Forelimb muscle (tissue), 1 donor: ENCODE measurements around the gene ACOT12. TPM values are rescaled to one million over a fixed set of nuclear protein-coding genes. Genes with fewer than 3 reads are reported as not detected.
"Not testable (repeated sequence)": the region's sequence is repeated elsewhere in the genome, so short reads cannot be mapped to it uniquely, and the experiment has no call there.

Experiments used
- DNase-seq: peaks from one replicate; pipeline ENCODE4 v3.0.0-alpha.2; 2013; ENCODE audit warnings: low read depth
- polyA plus RNA-seq: library from polyadenylated mRNA; unstranded; fragments of 120-200 nt; gene quantifications from one replicate; pipeline ENCODE4 v1.2.1, GENCODE V29; 2013; ENCODE audit not compliant: insufficient read length

ACOT12 gene
- polyA plus RNA-seq, 1 donor = 0.22 TPM

- not testable (repeated sequence) for DNase-seq
These were observed 55.7 kb downstream of the ACOT12 start for GRCh38 chr5:81338213-81338612.

DNA sequence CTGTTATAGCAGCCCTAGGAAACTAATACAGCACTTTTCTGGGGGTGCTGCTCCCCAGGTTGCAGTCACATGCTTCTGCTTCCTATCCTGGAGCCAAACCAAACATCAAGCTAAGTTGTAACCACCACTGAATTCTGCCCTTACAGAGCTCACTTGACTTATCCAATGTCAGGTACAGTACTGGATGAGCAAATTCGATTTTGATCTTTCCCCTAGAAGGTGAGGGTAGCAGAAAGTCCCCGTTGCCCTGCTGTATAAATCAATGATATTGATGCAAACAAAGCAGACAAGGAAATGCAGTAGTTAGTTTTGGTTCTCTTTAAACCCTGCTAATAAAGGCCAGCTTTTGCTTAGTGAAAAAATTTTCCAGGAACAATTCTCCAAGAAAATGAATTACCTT lies 56.1 kb downstream of the ACOT12 start:
- DNase-seq = no peak

DNA sequence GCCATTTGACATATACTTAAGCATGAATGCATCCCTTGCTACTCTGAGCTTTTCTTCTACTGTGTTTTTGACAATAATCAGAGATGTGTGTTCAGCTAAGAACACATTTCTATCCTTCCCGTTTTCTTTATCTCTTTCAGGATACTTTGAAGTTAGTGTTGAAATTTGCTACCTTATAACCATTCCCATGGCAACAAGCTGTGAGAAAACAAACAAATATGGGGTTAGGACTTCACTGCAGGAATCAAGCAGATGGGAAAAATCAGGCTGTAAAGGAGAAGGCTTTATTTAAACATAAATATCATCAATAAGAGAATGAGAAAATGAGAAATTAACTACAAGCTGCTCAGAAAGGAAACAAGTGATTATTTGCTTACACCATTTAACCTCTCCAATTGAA lies 57.4 kb downstream of the ACOT12 start:
- DNase-seq = no peak

DNA sequence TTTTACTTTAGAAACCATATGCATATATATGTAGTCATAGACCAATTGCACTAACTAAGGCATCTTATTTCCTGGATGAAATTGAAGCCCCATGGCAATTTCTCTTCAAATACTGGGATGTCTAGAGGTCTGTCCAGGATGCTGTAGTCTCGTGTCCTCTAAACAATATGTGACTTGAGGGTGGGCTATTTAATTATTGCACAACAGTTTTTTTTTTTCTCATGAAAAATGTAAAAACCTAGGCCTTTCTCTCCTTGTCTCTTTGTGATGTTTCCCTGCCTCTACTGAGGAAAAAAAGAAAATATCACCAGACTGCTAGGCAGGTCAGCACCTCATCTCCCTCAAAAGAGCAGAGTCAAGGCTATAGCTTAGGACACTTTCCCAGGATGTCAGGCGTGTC lies 58.0 kb downstream of the ACOT12 start:
- no peak for DNase-seq

DNA sequence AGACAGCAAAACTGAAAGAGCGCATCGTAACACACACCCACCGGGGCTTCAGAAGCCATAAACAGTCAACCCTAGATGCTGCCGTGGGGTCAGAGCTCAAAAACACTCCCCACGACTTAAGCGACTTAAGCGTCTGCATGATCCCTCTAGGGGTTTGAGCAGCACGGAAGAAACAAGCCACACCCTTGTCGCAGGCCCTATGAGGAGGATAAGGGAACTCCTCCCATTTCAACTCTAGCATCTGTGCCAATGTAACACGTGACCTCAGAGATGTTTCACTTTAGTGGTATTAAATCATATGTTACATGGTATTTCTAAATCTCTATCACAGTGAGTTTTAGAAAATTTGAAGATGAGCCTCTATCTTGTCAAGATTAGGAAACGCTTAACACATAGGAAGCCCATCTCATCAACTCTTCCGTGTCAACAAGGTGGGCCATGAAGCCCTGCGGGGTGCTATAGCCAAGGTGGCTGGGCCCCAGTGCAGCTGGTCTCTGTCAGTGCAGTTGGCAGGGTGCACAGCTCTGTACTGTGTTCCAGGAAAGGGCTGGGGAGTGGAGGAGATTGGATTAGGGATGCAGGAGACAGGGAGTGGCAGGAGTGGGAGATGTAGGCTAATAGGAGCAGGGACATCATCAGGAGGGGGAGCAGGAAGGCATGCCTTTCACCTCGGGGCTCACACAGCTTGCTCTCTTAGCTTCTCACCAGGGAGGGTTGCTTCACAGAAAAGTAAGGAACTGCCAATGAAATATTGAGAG lies 59.5 kb downstream of the ACOT12 start:
- no peak for DNase-seq

DNA sequence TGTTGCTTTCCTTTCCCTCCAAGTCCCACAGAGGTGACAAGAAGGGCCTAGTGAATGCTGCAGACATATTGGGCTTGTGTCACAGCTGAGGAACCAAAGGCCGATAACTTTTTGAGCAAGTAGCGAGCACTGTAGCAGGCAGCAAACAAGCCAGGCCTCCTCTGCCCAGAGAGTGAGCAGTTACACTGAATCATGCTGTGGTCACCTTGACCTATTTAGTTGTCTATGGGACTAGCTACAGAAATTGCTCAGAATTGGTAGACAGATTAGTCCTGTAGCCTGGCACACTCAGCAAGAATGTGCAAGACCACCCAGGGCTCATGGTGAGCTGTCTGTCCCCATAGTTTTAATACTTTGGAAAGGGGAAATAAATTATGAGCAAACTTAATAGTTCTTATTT lies 67.4 kb downstream of the ACOT12 start:
- DNase-seq = no peak

- no peak for DNase-seq
These were observed 76.4 kb downstream of the ACOT12 start for GRCh38 chr5:81317536-81317935.

DNA sequence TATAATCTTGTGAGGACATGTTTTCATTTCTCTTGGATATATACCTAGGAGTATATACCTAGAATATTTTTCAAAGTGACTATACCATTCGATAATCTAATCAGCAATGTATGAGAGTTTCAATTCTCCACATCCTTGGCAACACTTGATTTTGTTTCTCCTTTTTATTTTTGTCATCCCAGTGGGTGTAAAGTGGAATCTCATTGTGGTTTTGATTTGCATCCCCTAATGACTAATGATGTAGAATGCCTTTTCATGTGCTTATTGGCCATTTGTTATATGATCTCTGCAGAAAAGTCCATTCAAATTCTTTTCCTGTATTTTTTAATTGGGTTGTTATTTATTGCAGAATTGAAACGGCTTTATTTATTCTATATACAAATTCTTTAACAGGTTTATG lies 77.4 kb downstream of the ACOT12 start:
- no peak for DNase-seq

GRCh38 chr5:81315830-81316229 lies 78.1 kb downstream of the ACOT12 start:
- DNase-seq = no peak

- no peak for DNase-seq
These were observed 78.6 kb downstream of the ACOT12 start for GRCh38 chr5:81315336-81315735.

- no peak for DNase-seq
These were observed 79.4 kb downstream of the ACOT12 start for GRCh38 chr5:81314581-81314980.

DNA sequence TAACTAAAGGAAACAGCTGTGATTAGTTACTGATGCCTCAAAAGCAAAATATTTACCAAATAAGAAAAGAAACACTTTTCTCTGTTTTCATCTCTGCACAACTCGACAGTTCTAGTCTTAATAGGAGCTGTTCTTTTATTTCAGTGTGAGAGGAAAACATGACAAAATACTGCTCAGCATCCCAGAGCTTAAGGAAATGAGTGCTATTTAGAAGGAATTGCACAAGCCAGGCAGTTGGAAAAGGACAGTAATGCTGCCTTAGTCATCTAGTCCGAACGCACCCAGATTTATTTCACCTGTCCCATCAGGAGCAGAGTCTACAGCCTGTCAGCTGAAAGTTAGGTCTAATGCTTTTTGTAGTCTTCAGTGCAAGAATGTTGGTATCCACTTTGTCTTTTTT lies 80.2 kb downstream of the ACOT12 start:
- DNase-seq = no peak

DNA sequence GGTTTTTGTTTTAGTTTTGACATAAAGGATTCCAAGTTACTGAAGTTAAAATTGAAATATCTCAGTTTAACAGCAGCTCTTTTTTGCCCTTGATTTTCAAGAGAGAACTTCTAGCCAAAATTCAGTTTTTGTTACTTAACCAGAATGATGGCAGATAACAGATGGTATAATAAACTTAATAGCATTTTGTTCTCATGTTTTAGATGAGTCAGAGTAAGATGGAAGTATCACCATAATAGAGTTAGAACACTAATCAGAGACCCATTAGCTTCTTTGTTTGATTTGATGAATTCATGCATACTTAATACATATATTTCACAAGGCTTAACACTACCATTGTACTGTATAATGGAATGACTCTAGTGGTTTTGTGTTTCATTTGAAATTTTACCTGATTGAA lies 80.7 kb downstream of the ACOT12 start:
- no peak for DNase-seq

DNA sequence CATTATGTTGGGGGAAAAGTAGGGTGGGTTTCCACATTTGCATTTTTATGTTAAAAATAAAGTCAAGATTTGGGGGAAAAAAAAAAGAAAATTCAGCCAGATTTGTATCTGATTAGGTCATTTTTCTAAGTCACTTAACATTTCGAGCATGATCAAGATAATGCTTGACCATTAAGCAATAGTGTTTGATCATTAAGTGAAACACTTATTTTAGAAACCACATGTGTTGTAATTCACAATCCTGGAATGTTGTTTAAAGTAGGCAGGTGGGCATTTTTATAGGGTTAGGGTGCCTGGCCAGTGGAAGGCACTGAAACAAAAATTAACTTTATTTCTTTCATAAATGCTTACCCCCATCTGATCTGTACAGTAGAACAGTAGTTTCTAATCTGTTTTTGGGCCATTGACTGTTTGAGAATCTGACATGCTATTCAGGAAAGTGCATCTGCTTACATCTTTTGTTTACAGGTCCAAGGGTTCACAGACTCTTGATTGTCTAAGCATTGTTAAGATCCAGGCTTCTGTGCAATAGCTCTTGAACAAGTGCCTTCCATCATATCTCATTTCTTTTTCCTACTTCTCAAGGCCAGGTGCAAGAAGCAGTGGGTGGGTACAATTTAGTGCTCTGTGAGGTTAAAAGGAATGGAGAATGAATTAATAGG lies 83.4 kb downstream of the ACOT12 start:
- no peak for DNase-seq

DNA sequence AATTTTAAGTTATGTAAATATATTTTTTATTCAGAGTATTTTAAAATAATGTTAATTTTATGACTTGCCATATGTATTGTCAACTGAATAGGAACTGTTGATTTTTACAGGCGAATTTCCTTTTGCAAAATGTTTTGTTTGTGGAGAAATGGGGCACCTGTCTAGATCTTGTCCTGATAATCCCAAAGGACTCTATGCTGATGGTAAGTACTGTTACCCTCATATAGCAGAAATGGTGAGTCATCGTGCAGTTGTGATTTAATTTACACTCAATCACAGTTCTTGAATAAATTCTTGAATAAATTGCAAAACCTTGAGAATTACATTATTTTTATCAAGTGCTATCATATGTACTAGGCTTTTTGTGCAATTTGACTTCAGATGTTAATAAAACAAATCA lies 85.1 kb downstream of the ACOT12 start:
- DNase-seq = no peak

GRCh38 chr5:81305785-81306184 lies 88.1 kb downstream of the ACOT12 start:
- DNase-seq = no peak

- no peak for DNase-seq
These were observed 90.4 kb downstream of the ACOT12 start for GRCh38 chr5:81303563-81303962.

DNA sequence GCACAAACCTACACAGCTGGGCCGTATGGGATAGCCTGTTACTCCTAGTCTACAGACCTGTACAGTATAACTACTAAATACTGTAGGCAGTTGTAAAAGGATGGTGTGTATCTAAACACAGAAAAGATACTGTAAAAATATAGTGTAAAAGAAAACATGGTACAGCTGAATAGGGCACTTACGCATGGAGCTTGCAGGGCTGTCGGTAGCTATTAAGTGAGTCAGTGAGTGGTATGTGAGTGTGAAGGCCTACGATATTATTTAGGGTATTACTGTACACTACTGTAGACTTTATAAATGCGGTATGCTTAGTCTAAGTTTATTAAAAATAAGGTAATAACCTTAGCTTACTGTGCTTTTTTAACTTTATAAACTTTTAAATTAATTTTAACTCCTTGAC lies 91.3 kb downstream of the ACOT12 start:
- no peak for DNase-seq

GRCh38 chr5:81301271-81302015 lies 92.5 kb downstream of the ACOT12 start, which contains the start of gene ZCCHC9:
Gene ZCCHC9, plus strand, starts transcription at chr5:81301587. Its CDS starts 3,171 bp downstream, at chr5:81304758.
- DNase-seq = peak; percentile 91

DNA sequence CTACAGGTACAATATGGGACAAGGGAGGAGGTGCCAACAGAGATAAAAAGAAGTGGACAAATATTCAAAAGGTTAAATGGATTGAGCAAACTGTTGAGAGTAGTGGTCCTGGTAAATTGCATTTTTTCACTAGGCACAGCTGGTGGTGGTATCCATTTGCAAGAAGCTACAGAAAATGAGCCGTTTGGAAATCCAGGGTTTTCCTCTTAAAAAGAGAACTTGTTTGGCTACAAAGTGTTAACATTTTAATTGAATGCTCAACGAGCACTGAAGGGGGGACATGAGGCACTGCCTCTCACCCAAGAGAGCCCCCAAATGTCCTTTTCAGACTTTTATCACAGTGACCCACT lies 93.0 kb downstream of the ACOT12 start:
- DNase-seq = no peak

- no peak for DNase-seq
These were observed 96.4 kb downstream of the ACOT12 start for GRCh38 chr5:81297531-81297930.

DNA sequence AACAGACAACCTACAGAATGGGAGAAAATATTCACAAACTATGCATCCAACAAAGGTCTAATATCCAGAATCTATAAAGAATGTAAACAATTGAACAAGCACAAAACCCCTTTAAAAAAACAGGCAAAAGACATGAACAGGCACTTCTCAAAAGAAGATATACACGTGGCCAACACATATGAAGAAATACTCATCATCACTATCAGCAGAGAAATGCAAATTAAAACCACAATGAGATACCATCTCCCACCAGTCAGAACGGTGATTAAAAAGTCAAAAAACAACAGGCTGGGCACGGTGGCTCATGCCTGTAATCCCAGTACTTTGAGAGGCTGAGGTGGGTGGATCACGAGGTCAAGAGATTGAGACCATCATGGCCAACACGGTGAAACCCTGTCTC lies 99.9 kb downstream of the ACOT12 start:
- not testable (repeated sequence) for DNase-seq

DNA sequence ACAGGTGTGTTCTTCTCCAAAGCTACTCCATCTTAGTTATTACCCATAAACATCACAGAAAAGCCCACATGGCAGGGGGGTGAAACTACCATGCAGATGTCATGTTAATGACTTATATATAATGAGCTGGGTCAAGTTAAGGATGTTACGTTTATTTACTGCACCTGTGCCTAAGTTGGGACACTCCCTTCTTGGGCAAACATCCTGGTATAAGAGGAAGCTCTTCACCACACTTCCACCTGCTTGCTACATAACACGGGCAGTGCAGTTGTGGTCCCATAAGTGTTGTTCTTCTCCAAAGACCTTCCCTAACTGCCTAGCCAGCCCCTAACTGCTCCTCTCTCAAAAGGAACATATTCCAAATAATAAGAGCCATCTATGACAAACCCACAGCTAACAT lies 101.8 kb downstream of the ACOT12 start:
- no peak for DNase-seq
